CD4-positive, alpha-beta T cell treated with Interleukin-4 for 4 hours (primary cell): ENCODE results near the gene U2AF1L4.

Source experiments
- DNase-seq: peaks from one replicate; pipeline ENCODE4 v3.0.0-alpha.2; 2020

Gene U2AF1L4

DNA sequence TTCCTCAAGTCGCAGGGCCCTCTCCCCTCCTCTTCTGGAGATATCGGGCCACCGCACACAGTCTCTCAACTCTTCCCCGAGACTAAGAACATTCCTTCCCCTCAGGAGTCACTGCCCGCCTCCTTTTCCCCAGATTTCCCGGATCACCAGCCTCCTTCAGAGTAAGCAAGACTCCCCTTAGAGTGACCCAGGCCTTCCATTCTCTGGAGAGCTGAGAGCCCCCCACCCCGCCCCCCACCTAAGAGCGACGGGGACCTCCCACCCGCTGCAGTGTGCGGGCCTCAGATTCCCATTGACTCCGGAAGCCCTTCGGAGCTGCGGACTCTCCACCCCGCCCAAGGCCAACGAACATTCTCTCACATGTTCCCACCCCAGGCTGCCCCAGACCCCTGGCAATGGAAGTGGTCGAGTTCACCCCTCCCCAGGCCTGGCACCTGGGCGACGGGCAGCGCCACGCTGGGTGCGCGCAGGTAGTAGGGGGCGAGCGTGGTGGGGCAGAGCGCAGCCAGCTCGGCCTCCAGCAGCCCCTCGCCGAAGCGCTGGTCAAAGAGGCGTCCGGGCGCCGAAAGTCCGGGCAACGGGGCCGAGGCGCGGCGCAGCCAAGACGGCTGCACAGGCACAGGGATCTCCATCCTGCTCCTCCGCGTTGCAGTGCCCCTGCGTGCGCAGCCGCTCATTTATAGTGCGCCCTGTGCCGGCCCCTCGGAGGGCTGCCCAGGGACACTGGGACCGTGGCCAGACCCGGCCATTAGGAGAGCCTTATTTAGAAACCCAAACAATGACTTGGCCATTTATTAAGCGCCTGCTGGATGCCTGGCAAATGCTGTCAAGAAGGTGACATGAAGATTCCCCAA, 11.4 kb upstream of the U2AF1L4 start, which contains the start of gene HSPB6:
Gene HSPB6, minus strand, starts transcription at position 653 of the 854 bp plus-strand sequence. Its CDS starts 21 bp downstream, at position 632.
- DNase-seq = no peak

GRCh38 chr19:35755550-35756376, 10.5 kb upstream of the U2AF1L4 start:
- DNase-seq = peak; percentile 42

GRCh38 chr19:35755131-35755549, 9.9 kb upstream of the U2AF1L4 start:
- no peak for DNase-seq

- no peak for DNase-seq
Observed at GRCh38 chr19:35754370-35755130, 9.3 kb upstream of the U2AF1L4 start.

- no peak for DNase-seq
Observed at GRCh38 chr19:35753634-35754369, 8.6 kb upstream of the U2AF1L4 start.

- no peak for DNase-seq
Observed at GRCh38 chr19:35752746-35753350, 7.6 kb upstream of the U2AF1L4 start.

GRCh38 chr19:35751839-35752745, 6.9 kb upstream of the U2AF1L4 start:
- DNase-seq = no peak

DNA sequence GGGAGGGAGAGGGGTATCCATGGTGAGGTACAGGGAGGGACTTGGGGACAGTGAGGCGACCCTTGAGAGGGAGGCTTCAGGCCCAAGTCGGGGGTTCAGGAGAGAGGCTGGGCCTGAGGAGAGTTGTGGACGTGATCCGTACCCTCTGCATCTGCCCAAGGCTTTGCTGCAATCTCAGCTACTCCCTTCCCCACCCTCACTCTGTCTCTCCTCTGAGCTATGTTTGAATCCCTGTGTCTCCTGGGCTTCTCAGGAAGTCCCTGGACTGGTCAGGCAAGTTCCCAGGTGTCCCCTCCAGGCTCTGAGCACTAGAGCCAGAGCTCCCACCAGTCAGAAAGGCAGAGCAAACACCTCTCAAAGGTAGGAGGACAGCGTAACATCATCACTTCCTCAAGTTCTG, 4.9 kb upstream of the U2AF1L4 start:
- no peak for DNase-seq

DNA sequence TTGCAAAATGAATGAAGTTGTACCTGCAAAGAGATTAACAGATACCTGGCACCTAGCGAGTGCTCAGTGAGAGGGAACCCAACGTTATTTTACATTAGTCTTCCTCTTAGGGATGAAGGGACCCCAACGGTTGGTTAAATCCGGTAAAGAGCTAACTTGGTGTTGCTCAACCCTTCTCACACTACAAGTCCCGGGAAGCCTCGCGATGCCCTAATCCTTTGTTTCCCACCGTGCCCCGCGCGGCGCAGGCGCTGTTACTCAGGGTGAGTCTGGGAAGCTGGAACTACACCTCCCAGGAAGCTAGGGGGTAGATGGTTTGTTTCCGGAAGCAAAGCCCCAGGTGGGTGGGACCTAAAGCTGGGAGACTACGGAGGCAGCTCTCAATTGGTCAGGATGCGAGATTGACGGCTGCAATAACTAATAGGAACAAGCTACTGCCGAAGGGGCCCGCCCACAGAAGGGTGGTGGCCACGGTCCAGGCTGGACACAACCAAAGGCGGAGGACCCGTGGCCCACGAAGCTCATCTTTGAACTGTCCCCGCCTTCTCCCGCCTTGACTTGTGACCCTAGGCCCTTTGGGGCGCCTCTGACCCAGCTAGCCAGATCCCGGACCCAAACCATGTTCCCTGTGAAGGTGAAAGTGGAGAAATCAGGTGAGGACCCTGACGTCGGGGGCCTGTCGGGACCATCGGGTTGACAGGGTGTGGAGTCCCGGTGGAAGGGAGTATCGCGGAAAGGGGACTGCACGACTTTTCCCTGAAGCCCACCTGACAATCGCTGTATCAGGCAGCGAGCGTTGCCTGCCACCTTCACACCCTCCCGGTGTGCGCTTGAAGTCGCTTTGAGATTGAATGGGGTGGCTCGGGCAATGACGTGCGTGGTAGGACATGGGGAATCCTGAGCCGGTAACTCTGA, 3.1 kb upstream of the U2AF1L4 start, which contains the start of gene LIN37:
Gene LIN37, plus strand, starts transcription at position 471 of the 915 bp plus-strand sequence. Its CDS starts 149 bp downstream, at position 620.
- DNase-seq = peak; percentile 99

GRCh38 chr19:35746531-35746930, 1.3 kb upstream of the U2AF1L4 start:
- DNase-seq = no peak

GRCh38 chr19:35746087-35746462, 857 bp upstream of the U2AF1L4 start:
- DNase-seq = no peak

DNA sequence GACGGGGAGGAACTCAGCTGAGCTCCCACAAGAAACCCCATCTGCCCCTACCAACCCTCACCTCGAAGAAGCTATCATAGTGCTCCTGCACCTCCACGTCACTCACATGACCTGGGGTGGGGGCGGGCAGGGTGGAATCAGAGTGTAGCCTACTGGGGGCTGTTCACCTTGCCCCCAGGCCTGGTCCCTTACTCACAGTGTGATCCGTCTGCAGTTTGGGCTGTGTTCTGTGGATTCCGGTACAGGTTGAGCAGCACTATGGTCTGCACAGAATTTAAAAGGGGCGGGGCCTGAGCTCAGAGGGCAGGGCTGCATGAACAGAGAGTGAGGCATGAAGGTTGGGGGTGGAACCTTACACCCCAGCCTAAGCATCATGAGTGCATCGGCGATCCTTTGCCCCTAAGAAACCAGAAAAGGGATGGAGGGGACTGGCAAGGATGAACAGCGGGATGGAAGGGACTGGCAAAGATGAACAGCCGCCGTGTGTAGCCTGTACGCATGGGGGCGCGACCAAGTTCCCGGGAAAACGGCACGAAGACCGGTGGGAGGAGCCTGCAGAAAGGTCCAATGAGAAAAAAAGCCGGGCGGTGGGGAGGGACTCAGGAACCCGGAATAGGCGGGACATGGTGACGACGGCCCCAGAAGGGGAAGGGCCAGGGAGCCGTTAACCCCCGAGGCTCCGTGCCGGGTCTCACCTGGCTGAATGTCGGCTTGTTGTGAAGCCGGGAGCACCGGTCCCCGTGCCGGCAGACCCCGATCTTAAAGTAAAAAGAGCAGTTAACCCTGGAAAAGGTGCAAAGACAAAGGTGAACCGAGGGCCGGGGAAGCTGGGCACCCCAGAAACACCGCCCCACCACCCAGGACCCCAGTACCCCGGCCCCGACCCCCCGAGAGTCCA, 539 bp downstream of the U2AF1L4 start:
- peak; percentile 95 for DNase-seq

- no peak for DNase-seq
Observed at GRCh38 chr19:35743640-35744429, 1.4 kb downstream of the U2AF1L4 start.

GRCh38 chr19:35742121-35742724, 3.0 kb downstream of the U2AF1L4 start, which contains the start of gene IGFLR1:
TSS of gene IGFLR1 (minus strand) at chr19:35742452. CDS start at chr19:35741180, 1,272 bp downstream.
- peak; percentile 78 for DNase-seq

GRCh38 chr19:35741203-35741515, 4.1 kb downstream of the U2AF1L4 start:
- DNase-seq = no peak

DNA sequence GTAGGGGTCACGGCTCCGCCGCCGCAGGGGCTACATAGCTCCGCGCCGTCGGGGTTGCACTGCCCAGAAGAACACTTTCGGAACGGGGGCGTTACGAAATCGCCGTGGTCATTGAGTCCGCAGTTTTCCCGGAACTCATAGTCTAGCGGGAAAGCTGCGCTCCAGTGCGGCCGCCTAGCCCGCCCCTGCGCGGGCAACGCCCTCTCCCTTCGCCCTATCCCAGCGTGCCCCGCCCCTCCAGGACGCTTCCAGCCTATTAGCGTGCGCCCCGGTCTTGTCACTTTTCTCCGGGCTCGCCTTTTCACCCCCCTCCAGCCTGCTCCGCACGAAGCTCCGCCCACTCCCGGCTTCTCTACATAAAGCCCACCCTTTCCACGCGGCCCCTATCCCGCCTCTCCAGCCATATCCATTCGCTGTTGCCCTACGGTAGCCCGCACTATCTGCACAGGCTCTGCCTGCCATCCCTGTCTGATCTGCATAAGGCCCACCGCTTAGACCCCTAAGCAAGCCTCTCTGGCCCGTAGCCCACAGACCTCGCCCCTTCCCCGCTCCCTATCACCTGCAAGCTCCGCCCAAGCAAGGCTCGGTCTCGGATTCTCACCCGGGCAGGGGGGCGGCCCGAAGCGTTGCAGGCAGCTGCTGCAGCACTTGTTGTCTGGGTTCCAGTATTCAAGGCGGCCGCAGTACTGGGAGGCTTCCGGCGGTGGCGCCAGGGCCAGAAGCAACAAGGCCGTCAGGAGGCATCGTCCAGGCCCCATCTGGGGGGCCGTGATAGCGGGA, 4.6 kb downstream of the U2AF1L4 start:
- DNase-seq = peak; percentile 93
